22Rv1 (cell line): ENCODE results near the gene NPFFR1.
"Not testable (repeated sequence)": the region's sequence is repeated elsewhere in the genome, so short reads cannot be mapped to it uniquely, and the experiment has no call there.

Experiments
- CTCF ChIP-seq: fragments of 450-650 bp; IDR thresholded peaks from 2 replicates; pipeline ENCODE4 v1.5.1; 2017; ENCODE audit warnings: mild to moderate bottlenecking
- ZFX ChIP-seq: fragments of 450-650 bp; IDR thresholded peaks from 2 replicates; pipeline ENCODE4 v1.6.1; 2017; ENCODE audit warnings: antibody characterized with exemption, borderline replicate concordance

- TF ChIP-seq CTCF, ZFX: not testable (repeated sequence)
Observed at GRCh38 chr10:70257816-70258215, 26.0 kb downstream of the NPFFR1 start.
